GM12878 (cell line): ENCODE data around the gene VCAN. TPM values are rescaled to one million over a fixed set of nuclear protein-coding genes. Genes with fewer than 3 reads are reported as not detected.

Source experiments
- ATAC-seq: fragments of 200-7000 bp; cut with Tn5 transposase; 3 replicates; pipeline ENCODE4 v1.9.1; 2020; ENCODE audit warnings: mild to moderate bottlenecking, moderate library complexity
- BruUV-seq: library from RNA; stranded (reverse); fragments of 400-500 nt; replicated peaks from 2 replicates; lab custom pipeline; 2021; lab: Mats Ljungman, UMichigan
- CTCF ChIA-PET: fragments of 300-600 bp; sonication (Branson Sonifier 250); formaldehyde crosslinking; extraction: SDS; loops from one replicate; lab custom pipeline; 2021; ENCODE audit warnings: inconsistent platforms; lab: Yijun Ruan, JAX
- POLR2A ChIA-PET: fragments of 350-600 bp; formaldehyde crosslinking; extraction: SDS; loops from one replicate; lab custom pipeline; 2021; ENCODE audit warnings: inconsistent platforms; lab: Charles Lee
- RAD21 ChIA-PET: fragments of 300-600 bp; sonication (Branson Sonifier 250); formaldehyde crosslinking; loops from one replicate; lab custom pipeline; 2023; ENCODE audit warnings: antibody characterized with exemption; ENCODE audit not compliant: unreplicated experiment; lab: Charles Lee
- SMC1A ChIA-PET: fragments of 300-600 bp; sonication (Branson Sonifier 250); formaldehyde crosslinking; loops from one replicate; lab custom pipeline; 2023; ENCODE audit not compliant: unreplicated experiment, uncharacterized antibody; lab: Charles Lee
- DNase-seq: peaks from one replicate; pipeline ENCODE4 v3.0.0-alpha.2; 2011; ENCODE audit warnings: low read depth, low spot score
- FAIRE-seq: peaks from 3 replicates; lab custom pipeline; 2011; peaks lifted over from hg19 to GRCh38; lab: Jason Lieb, UNC
- H2AFZ ChIP-seq: 2 replicates; pipeline ENCODE4 v1.6.0; 2011; ENCODE audit warnings: low read depth, low read length, control low read depth; ENCODE audit not compliant: control insufficient read depth
- H3K27ac ChIP-seq: 2 replicates; pipeline ENCODE4 v1.5.1; 2011; ENCODE audit warnings: control low read depth; ENCODE audit not compliant: control insufficient read depth, insufficient read depth
- H3K27me3 ChIP-seq, 2 experiments: replicated peaks in 1 of 2; 2 replicates each; pipeline versions ENCODE4 v1.6.0 to v1.6.1; 2011; ENCODE audit warnings: low read length in 1 of 2; ENCODE audit not compliant: control insufficient read depth in 2 of 2, insufficient read depth in 2 of 2
- H3K36me3 ChIP-seq, 2 experiments: 2 replicates each; pipeline ENCODE4 v1.5.1; 2011; ENCODE audit warnings: low read length in 1 of 2; ENCODE audit not compliant: control insufficient read depth in 2 of 2, insufficient read depth in 2 of 2
- H3K4me1 ChIP-seq: 2 replicates; pipeline ENCODE4 v1.6.1; 2011; ENCODE audit warnings: mild to moderate bottlenecking, low read length, moderate library complexity, mixed read lengths; ENCODE audit not compliant: control insufficient read depth, insufficient read depth
- H3K4me2 ChIP-seq: 2 replicates; pipeline ENCODE4 v1.6.0; 2011; ENCODE audit warnings: control low read depth; ENCODE audit not compliant: control insufficient read depth, insufficient read depth
- H3K4me3 ChIP-seq: fragments of 200-600 bp; sonication (generic); 2 replicates; pipeline ENCODE4 v1.5.1; 2016
- H3K79me2 ChIP-seq: 2 replicates; pipeline ENCODE4 v1.6.0; 2011; ENCODE audit warnings: low read length; ENCODE audit not compliant: control insufficient read depth, insufficient read depth
- H3K9ac ChIP-seq: 2 replicates; pipeline ENCODE4 v1.8.0; 2011; ENCODE audit warnings: low read length, control low read depth, mixed read lengths; ENCODE audit not compliant: control insufficient read depth, insufficient read depth
- H3K9me3 ChIP-seq: replicated peaks from 3 replicates; pipeline ENCODE4 v1.5.1; 2011; ENCODE audit warnings: mild to moderate bottlenecking, low read length; ENCODE audit not compliant: control insufficient read depth, insufficient read depth
- H4K20me1 ChIP-seq: 2 replicates; pipeline ENCODE4 v1.6.0; 2011; ENCODE audit not compliant: control insufficient read depth, insufficient read depth
- ASH2L ChIP-seq: fragments of 300-600, 200-600 bp; sonication (generic); IDR thresholded peaks from 2 replicates; pipeline ENCODE4 v1.6.1; 2017; ENCODE audit warnings: low read depth, mild to moderate bottlenecking, borderline replicate concordance
- CHD1 ChIP-seq: IDR thresholded peaks from 2 replicates; pipeline ENCODE4 v1.6.1; 2012; ENCODE audit warnings: low read depth, low read length, improper control_type of control experiment
- FOS ChIP-seq: IDR thresholded peaks from 3 replicates; pipeline ENCODE4 v1.6.1; 2011; ENCODE audit warnings: borderline replicate concordance; ENCODE audit not compliant: insufficient read length; ENCODE audit errors: extremely low read depth
- IKZF2 ChIP-seq, 2 experiments: fragments of 450-650 bp; IDR thresholded peaks; 2 replicates each; pipeline ENCODE4 v1.6.1; 2017; ENCODE audit warnings: mild to moderate bottlenecking in 2 of 2, moderate library complexity in 2 of 2
- KAT2A ChIP-seq: conservative IDR thresholded peaks from 2 replicates; pipeline ENCODE4 v1.6.1; 2011; ENCODE audit warnings: low read depth, low read length; ENCODE audit not compliant: control insufficient read depth
- KDM1A ChIP-seq: fragments of 200-600 bp; sonication (generic); IDR thresholded peaks from 2 replicates; pipeline ENCODE4 v1.6.1; 2016; ENCODE audit warnings: borderline replicate concordance
- KLF5 ChIP-seq: fragments of 450-650 bp; IDR thresholded peaks from 2 replicates; pipeline ENCODE4 v1.6.1; 2014; ENCODE audit warnings: mild to moderate bottlenecking; ENCODE audit not compliant: partially characterized antibody
- MXI1 ChIP-seq: fragments of 150-350 bp; IDR thresholded peaks from 2 replicates; pipeline ENCODE4 v1.6.1; 2011; ENCODE audit warnings: low read depth, mild to moderate bottlenecking, inconsistent platforms, low read length, improper control_type of control experiment
- NFXL1 ChIP-seq: fragments of 450-650 bp; IDR thresholded peaks from 2 replicates; pipeline ENCODE4 v1.6.1; 2017; ENCODE audit warnings: antibody characterized with exemption, mild to moderate bottlenecking, borderline replicate concordance
- NR2C1 ChIP-seq: fragments of 450-650 bp; IDR thresholded peaks from 2 replicates; pipeline ENCODE4 v1.6.1; 2017; ENCODE audit warnings: antibody characterized with exemption, mild to moderate bottlenecking, moderate library complexity
- SMARCA5 ChIP-seq: fragments of 450-650 bp; IDR thresholded peaks from 2 replicates; pipeline ENCODE4 v1.6.1; 2017; ENCODE audit warnings: mild to moderate bottlenecking
- YY1 ChIP-seq: IDR thresholded peaks from 2 replicates; pipeline ENCODE4 v1.6.1; 2011; ENCODE audit warnings: low read depth, mild to moderate bottlenecking, low read length
- WGBS: methylation state at CpG from one replicate; pipeline ENCODE4 v1.1.6; 2016; ENCODE audit warnings: low lambda C conversion rate; ENCODE audit not compliant: insufficient replicate concordance, insufficient coverage; ENCODE audit errors: missing lambda C conversion rate; 5-methylcytosine and 5-hydroxymethylcytosine counted together
- in situ Hi-C: fragments of 300-500 bp; cut with MboI; formaldehyde crosslinking; loops from 9 replicates; pipeline ENCODE4 v1.14.3; 2018; ENCODE audit warnings: mixed read lengths
- intact Hi-C: fragments of 100-400 bp; cut with micrococcal nuclease; formaldehyde crosslinking; loops from one replicate; pipeline ENCODE4 v1.14.2; 2022; ENCODE audit not compliant: unreplicated experiment
- polyA plus RNA-seq, 11 experiments: library from polyadenylated mRNA; depleted of rRNA in 4 of 11; unstranded in 6 of 11; stranded (reverse) in 5 of 11; fragments of >200 nt; fragmentation: Nextera tagmentation in 4 of 11; fragmentation: Illumina TruSeq in 1 of 11; extraction: Ambion mirVana in 4 of 11; extraction: Trizol in 1 of 11; gene quantifications; 1 replicate in 1 of 11; 2 replicates in 10 of 11; pipeline versions ENCODE4 v1.2.1 to v1.2.3, GENCODE V29; 2011 to 2016; ENCODE audit warnings: inconsistent platforms in 2 of 11, missing spikeins in 2 of 11, low read depth in 1 of 11
- total RNA-seq, 4 experiments: library from RNA; depleted of rRNA in 3 of 4; stranded (reverse); fragments of >200 nt in 3 of 4; fragmentation: Illumina TruSeq in 1 of 4; extraction: Trizol in 1 of 4; gene quantifications; 2 replicates each; pipeline versions ENCODE4 v1.2.1 to v1.2.3, GENCODE V29; 2013 to 2021
- TF ChIP-seq, protein P1 (sequence below): fragments of 450-650 bp; IDR thresholded peaks from 2 replicates; pipeline ENCODE4 v1.6.1; 2016; ENCODE audit warnings: mild to moderate bottlenecking, moderate library complexity, borderline replicate concordance
- TF ChIP-seq, protein P2 (sequence below): IDR thresholded peaks from 2 replicates; pipeline ENCODE4 v1.6.1; 2012; ENCODE audit warnings: low read depth, low read length, improper control_type of control experiment
- TF ChIP-seq, protein P3 (sequence below): fragments of 450-650 bp; IDR thresholded peaks from 2 replicates; pipeline ENCODE4 v1.6.1; 2016; ENCODE audit warnings: mild to moderate bottlenecking
- TF ChIP-seq, protein P4 (sequence below): fragments of 450-650 bp; formaldehyde crosslinking; IDR thresholded peaks from 2 replicates; pipeline ENCODE4 v1.5.0; 2022; ENCODE audit warnings: mild to moderate bottlenecking, missing genetic modification characterization

The VCAN gene
- total and polyA plus RNA-seq, 10 of the 15 experiments (the other 5 are each of a cell fraction or from before 2014, with no cell fraction given) = 1.2 to 15.2 (median 4.5) TPM

DNA sequence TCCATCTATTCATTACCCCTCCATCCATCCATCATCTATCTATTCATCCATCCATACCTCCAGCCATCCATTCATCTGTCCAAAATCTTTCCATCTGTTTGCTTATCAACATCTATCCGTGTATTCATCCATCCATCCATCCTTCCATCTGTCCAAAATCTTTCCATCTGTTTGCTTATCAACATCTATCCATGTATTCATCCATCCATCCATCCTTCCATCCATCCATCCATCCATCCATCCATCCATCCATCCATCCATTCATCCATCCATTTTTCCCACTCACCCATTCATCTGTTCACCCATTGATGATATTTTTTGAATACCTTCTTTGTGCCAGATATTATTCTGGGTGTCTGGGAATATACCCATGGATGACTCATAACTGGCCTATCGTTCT, 12.8 kb downstream of the VCAN start:
- H3K4me3 ChIP-seq = no peak overlapping the region
- no peak overlapping the region for H3K4me2 ChIP-seq
- H3K27ac ChIP-seq = no peak overlapping the region
- no peaks in the 10 kb centered on the region for H3K27me3 ChIP-seq
- no peaks in the 10 kb centered on the region for H3K9me3 ChIP-seq
- no peaks in the 10 kb centered on the region for H3K36me3 ChIP-seq
- CTCF ChIA-PET = no interaction called here
- DNase-seq (no peak), FAIRE-seq (no peak), ATAC-seq (no peak)
- H3K79me2 ChIP-seq = no peaks in the 10 kb centered on the region
- no peak overlapping the region for H2AFZ ChIP-seq
- H4K20me1 ChIP-seq = no peaks in the 10 kb centered on the region
- 25% methylated on average over 2 of the region's 2 CpGs for WGBS
- RAD21 ChIA-PET = no interaction called here
- BruUV-seq = no TSS peak
- no peaks in the 10 kb centered on the region for H3K4me1 ChIP-seq
- intact Hi-C loops = no loop called here
- SMC1A ChIA-PET = no interaction called here
- POLR2A ChIA-PET = interaction anchor here (0.5 kb wide), 1 partner anchor 125 kb away, joined by 3 read pairs; no protein-coding TSS in a partner anchor
- in situ Hi-C loops = no loop called here
- no peak overlapping the region for H3K9ac ChIP-seq
- no peak for TF ChIP-seq KLF5
- TF ChIP-seq, protein P1, sequence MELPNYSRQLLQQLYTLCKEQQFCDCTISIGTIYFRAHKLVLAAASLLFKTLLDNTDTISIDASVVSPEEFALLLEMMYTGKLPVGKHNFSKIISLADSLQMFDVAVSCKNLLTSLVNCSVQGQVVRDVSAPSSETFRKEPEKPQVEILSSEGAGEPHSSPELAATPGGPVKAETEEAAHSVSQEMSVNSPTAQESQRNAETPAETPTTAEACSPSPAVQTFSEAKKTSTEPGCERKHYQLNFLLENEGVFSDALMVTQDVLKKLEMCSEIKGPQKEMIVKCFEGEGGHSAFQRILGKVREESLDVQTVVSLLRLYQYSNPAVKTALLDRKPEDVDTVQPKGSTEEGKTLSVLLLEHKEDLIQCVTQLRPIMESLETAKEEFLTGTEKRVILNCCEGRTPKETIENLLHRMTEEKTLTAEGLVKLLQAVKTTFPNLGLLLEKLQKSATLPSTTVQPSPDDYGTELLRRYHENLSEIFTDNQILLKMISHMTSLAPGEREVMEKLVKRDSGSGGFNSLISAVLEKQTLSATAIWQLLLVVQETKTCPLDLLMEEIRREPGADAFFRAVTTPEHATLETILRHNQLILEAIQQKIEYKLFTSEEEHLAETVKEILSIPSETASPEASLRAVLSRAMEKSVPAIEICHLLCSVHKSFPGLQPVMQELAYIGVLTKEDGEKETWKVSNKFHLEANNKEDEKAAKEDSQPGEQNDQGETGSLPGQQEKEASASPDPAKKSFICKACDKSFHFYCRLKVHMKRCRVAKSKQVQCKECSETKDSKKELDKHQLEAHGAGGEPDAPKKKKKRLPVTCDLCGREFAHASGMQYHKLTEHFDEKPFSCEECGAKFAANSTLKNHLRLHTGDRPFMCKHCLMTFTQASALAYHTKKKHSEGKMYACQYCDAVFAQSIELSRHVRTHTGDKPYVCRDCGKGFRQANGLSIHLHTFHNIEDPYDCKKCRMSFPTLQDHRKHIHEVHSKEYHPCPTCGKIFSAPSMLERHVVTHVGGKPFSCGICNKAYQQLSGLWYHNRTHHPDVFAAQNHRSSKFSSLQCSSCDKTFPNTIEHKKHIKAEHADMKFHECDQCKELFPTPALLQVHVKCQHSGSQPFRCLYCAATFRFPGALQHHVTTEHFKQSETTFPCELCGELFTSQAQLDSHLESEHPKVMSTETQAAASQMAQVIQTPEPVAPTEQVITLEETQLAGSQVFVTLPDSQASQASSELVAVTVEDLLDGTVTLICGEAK = no peak
- TF ChIP-seq FOS = no peak
- TF ChIP-seq NFXL1 = no peak
- no peak for TF ChIP-seq YY1
- TF ChIP-seq, protein P2, sequence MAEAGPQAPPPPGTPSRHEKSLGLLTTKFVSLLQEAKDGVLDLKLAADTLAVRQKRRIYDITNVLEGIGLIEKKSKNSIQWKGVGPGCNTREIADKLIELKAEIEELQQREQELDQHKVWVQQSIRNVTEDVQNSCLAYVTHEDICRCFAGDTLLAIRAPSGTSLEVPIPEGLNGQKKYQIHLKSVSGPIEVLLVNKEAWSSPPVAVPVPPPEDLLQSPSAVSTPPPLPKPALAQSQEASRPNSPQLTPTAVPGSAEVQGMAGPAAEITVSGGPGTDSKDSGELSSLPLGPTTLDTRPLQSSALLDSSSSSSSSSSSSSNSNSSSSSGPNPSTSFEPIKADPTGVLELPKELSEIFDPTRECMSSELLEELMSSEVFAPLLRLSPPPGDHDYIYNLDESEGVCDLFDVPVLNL = no peak
- TF ChIP-seq, protein P3, sequence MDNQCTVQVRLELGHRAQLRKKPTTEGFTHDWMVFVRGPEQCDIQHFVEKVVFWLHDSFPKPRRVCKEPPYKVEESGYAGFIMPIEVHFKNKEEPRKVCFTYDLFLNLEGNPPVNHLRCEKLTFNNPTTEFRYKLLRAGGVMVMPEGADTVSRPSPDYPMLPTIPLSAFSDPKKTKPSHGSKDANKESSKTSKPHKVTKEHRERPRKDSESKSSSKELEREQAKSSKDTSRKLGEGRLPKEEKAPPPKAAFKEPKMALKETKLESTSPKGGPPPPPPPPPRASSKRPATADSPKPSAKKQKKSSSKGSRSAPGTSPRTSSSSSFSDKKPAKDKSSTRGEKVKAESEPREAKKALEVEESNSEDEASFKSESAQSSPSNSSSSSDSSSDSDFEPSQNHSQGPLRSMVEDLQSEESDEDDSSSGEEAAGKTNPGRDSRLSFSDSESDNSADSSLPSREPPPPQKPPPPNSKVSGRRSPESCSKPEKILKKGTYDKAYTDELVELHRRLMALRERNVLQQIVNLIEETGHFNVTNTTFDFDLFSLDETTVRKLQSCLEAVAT = no peak
- TF ChIP-seq ASH2L = no peak
- TF ChIP-seq SMARCA5 = no peak
- no peak for TF ChIP-seq IKZF2 (IDR thresholded peaks at IDR 0.05)
- TF ChIP-seq CHD1 = no peak
- no peak for TF ChIP-seq KAT2A
- TF ChIP-seq KDM1A = no peak
- no peak for TF ChIP-seq NR2C1
- no peak for TF ChIP-seq MXI1
- TF ChIP-seq, protein P4, sequence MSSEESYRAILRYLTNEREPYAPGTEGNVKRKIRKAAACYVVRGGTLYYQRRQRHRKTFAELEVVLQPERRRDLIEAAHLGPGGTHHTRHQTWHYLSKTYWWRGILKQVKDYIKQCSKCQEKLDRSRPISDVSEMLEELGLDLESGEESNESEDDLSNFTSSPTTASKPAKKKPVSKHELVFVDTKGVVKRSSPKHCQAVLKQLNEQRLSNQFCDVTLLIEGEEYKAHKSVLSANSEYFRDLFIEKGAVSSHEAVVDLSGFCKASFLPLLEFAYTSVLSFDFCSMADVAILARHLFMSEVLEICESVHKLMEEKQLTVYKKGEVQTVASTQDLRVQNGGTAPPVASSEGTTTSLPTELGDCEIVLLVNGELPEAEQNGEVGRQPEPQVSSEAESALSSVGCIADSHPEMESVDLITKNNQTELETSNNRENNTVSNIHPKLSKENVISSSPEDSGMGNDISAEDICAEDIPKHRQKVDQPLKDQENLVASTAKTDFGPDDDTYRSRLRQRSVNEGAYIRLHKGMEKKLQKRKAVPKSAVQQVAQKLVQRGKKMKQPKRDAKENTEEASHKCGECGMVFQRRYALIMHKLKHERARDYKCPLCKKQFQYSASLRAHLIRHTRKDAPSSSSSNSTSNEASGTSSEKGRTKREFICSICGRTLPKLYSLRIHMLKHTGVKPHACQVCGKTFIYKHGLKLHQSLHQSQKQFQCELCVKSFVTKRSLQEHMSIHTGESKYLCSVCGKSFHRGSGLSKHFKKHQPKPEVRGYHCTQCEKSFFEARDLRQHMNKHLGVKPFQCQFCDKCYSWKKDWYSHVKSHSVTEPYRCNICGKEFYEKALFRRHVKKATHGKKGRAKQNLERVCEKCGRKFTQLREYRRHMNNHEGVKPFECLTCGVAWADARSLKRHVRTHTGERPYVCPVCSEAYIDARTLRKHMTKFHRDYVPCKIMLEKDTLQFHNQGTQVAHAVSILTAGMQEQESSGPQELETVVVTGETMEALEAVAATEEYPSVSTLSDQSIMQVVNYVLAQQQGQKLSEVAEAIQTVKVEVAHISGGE (CRISPR knock-in tag) = no peak
